RWPE2 (cell line): ENCODE data around the gene DSCAML1.

Experiments used
- ATAC-seq: fragments of 200-7000 bp; cut with Tn5 transposase; 3 replicates; pipeline ENCODE4 v1.9.1; 2021; ENCODE audit warnings: low read depth
- DNase-seq: peaks from one replicate; pipeline ENCODE4 v3.0.0-alpha.2; 2020; ENCODE audit warnings: low spot score
- H3K27ac ChIP-seq: fragments of 450-650 bp; 2 replicates; pipeline ENCODE4 v1.5.1; 2017; ENCODE audit warnings: mild to moderate bottlenecking; ENCODE audit not compliant: poor library complexity, severe bottlenecking
- H3K27me3 ChIP-seq: fragments of 250-450 bp; sonication (Bioruptor Pico); 2 replicates; pipeline ENCODE4 v1.5.1; 2021; ENCODE audit warnings: mild to moderate bottlenecking, moderate library complexity; ENCODE audit not compliant: insufficient read depth, poor library complexity, severe bottlenecking
- H3K36me3 ChIP-seq: fragments of 250-450 bp; sonication (Bioruptor Pico); 2 replicates; pipeline ENCODE4 v1.5.1; 2020; ENCODE audit warnings: low read depth, mild to moderate bottlenecking, moderate library complexity
- H3K4me1 ChIP-seq: fragments of 250-450 bp; sonication (Bioruptor Pico); 2 replicates; pipeline ENCODE4 v1.5.1; 2021; ENCODE audit warnings: mild to moderate bottlenecking, moderate library complexity; ENCODE audit not compliant: insufficient read depth, poor library complexity, severe bottlenecking
- H3K4me3 ChIP-seq: fragments of 250-450 bp; sonication (Bioruptor Pico); 2 replicates; pipeline ENCODE4 v1.5.1; 2021; ENCODE audit warnings: mild to moderate bottlenecking, moderate library complexity; ENCODE audit not compliant: severe bottlenecking
- H3K9me3 ChIP-seq: fragments of 250-450 bp; sonication (Bioruptor Pico); 2 replicates; pipeline ENCODE4 v1.5.1; 2021; ENCODE audit warnings: mild to moderate bottlenecking, moderate library complexity; ENCODE audit not compliant: severe bottlenecking
- CTCF ChIP-seq: fragments of 450-650 bp; IDR thresholded peaks from one replicate; pipeline ENCODE4 v1.5.1; 2017; ENCODE audit warnings: mild to moderate bottlenecking, moderate library complexity; ENCODE audit not compliant: poor library complexity, severe bottlenecking

Gene DSCAML1

GRCh38 chr11:117754030-117754429, 43.0 kb downstream of the DSCAML1 start:
- no peaks in the 10 kb centered on the region for H3K36me3 ChIP-seq
- peaks cover 4% of the 10 kb centered on the region for H3K27me3 ChIP-seq
- no peaks in the 10 kb centered on the region for H3K4me1 ChIP-seq
- H3K27ac ChIP-seq, result no peak overlapping the region
- DNase-seq (no peak), ATAC-seq (no peak)
- no peaks in the 10 kb centered on the region for H3K9me3 ChIP-seq
- no peak overlapping the region for H3K4me3 ChIP-seq
- TF ChIP-seq CTCF, result no peak

GRCh38 chr11:117752721-117753237, 44.2 kb downstream of the DSCAML1 start:
- Histone ChIP-seq H3K9me3 (no peaks in the 10 kb centered on the region), H3K27ac (no peak overlapping the region), H3K4me1 (no peaks in the 10 kb centered on the region), H3K4me3 (no peak overlapping the region), H3K36me3 (no peaks in the 10 kb centered on the region), H3K27me3 (peaks cover 4% of the 10 kb centered on the region)
- no peak for TF ChIP-seq CTCF
- no peak for DNase-seq
- no peak for ATAC-seq

- H3K27me3 ChIP-seq, result peaks cover 4% of the 10 kb centered on the region
These were observed 44.9 kb downstream of the DSCAML1 start for GRCh38 chr11:117752071-117752470.

GRCh38 chr11:117750916-117751662, 45.9 kb downstream of the DSCAML1 start:
- H3K9me3 ChIP-seq, result no peaks in the 10 kb centered on the region
- no peaks in the 10 kb centered on the region for H3K4me1 ChIP-seq
- no peak overlapping the region for H3K27ac ChIP-seq
- no peak overlapping the region for H3K4me3 ChIP-seq
- no peak for ATAC-seq
- H3K36me3 ChIP-seq, result no peaks in the 10 kb centered on the region
- peaks cover 4% of the 10 kb centered on the region for H3K27me3 ChIP-seq
- no peak for DNase-seq
- no peak for TF ChIP-seq CTCF

More at GRCh38 chr11:117752071-117752470, 44.9 kb downstream of the DSCAML1 start:
- H3K4me1 ChIP-seq, result no peaks in the 10 kb centered on the region
- no peak overlapping the region for H3K27ac ChIP-seq
- H3K4me3 ChIP-seq, result no peak overlapping the region
- no peaks in the 10 kb centered on the region for H3K36me3 ChIP-seq
- no peak for ATAC-seq
- TF ChIP-seq CTCF, result no peak
- DNase-seq, result no peak
- no peaks in the 10 kb centered on the region for H3K9me3 ChIP-seq

GRCh38 chr11:117750357-117750756, 46.7 kb downstream of the DSCAML1 start:
- DNase-seq (no peak), ATAC-seq (no peak)
- Histone ChIP-seq H3K27ac (no peak overlapping the region), H3K27me3 (peaks cover 4% of the 10 kb centered on the region), H3K9me3 (no peaks in the 10 kb centered on the region), H3K4me3 (no peak overlapping the region), H3K36me3 (no peaks in the 10 kb centered on the region), H3K4me1 (no peaks in the 10 kb centered on the region)
- no peak for TF ChIP-seq CTCF
